ENCODE measurements around the gene CPM. TPM values are rescaled to one million over a fixed set of nuclear protein-coding genes. Genes with fewer than 3 reads are reported as not detected.

Gene CPM
- total and polyA plus RNA-seq, 2 of the 4 experiments (the other 2 are of a cell fraction), result 2.0 to 8.8 TPM

DNA sequence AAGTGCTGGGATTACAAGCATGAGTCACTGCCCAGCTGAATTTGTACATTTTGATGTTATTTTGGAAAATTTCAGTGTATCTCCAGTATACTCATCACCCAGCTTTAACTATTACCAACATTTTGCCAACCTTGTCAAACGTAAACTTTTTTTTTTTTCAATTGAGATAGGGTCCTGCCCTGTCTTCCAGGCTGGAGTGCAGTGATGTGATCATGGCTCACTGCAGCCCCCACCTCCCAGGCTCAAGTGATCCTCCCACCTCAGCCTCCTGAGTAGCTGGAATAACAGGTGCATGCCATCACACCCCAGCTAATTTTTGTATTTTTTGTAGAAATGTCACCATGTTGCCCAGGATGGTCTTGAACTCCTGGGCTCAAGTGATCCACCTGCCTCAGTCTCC, 95.8 kb downstream of the CPM start:
- no peak overlapping the region for H3K27ac ChIP-seq (ENCODE audit: insufficient read depth, low read length)
- H2AK5ac ChIP-seq (ENCODE audit: low read depth, low read length), result no peak overlapping the region
- no peak overlapping the region for H2AFZ ChIP-seq (replicated peaks; ENCODE audit: low read length, poor library complexity)
- no peak overlapping the region for H2AK9ac ChIP-seq (replicated peaks; ENCODE audit: low read depth, low read length, poor library complexity)
- no peak overlapping the region for H3K4ac ChIP-seq (ENCODE audit: low read depth, low read length)
- dilution Hi-C loops (cut with HindIII; ENCODE audit: low sequenced_read_pairs, unreplicated experiment) (no loop called here), intact Hi-C loops (cut with micrococcal nuclease) (no loop called here), in situ Hi-C loops (cut with MboI; ENCODE audit: low sequenced_read_pairs) (loop anchor here (25.0 kb wide), 1 partner anchor 750 kb away; the partner anchor contains the start of gene CCT2)
- H3K79me1 ChIP-seq (ENCODE audit: low read depth in 1 of 2, low read length in 2 of 2), result peaks cover 23 to 56% of the 10 kb centered on the region in 2 experiments
- no peak overlapping the region for H3K4me2 ChIP-seq (ENCODE audit: low read depth, low read length)
- H2BK20ac ChIP-seq (ENCODE audit: low read depth, low read length), result no peak overlapping the region
- H3K56ac ChIP-seq (ENCODE audit: extremely low read depth, insufficient read depth, low read length), result no peak overlapping the region
- ChIA-PET CTCF (interaction anchor here (0.6 to 0.7 kb wide), 2 partner anchors 220 to 315 kb away, joined by 3 to 4 read pairs; no protein-coding TSS in a partner anchor), POLR2A (ENCODE audit: unreplicated experiment) (no interaction called here)
- 67% methylated on average over 1 of the region's 1 CpG; no CpG with 5 or more reads in 1 of the 2 experiments for WGBS, 2 experiments (ENCODE audit: extremely low coverage in 2 of 2, insufficient read length in 1 of 2)
- H3K4me1 ChIP-seq (ENCODE audit: control insufficient read depth, insufficient read depth, low read length), result no peaks in the 10 kb centered on the region
- TF ChIP-seq RFX5 (IDR thresholded peaks at IDR 0.05; ENCODE audit: low read depth, low read length) (no peak), ELK1 (IDR thresholded peaks at IDR 0.05; ENCODE audit: borderline replicate concordance, low read depth, low read length) (no peak), POLR2A (IDR thresholded peaks at IDR 0.05; ENCODE audit: low read depth, low read length) (no peak), CHD1 (IDR thresholded peaks at IDR 0.05; ENCODE audit: low read depth, low read length) (no peak), NFE2L2 (IDR thresholded peaks at IDR 0.05; ENCODE audit: low read depth, low read length) (no peak), FOS (IDR thresholded peaks at IDR 0.05; ENCODE audit: low read depth, low read length) (no peak), USF2 (IDR thresholded peaks at IDR 0.05; ENCODE audit: low read depth, low read length) (no peak)
- DNase-seq (no peak), ATAC-seq (ENCODE audit: low read depth) (no peak)
- no peak overlapping the region for H3K18ac ChIP-seq (ENCODE audit: low read depth, low read length)
- no peak overlapping the region for H3K4me3 ChIP-seq (ENCODE audit: insufficient read depth, low read depth, low read length)
- no peak overlapping the region for H4K8ac ChIP-seq (ENCODE audit: low read depth in 2 of 2, low read length in 2 of 2)
- no peak overlapping the region for H4K5ac ChIP-seq (ENCODE audit: low read depth, low read length)
- peaks cover 41% of the 10 kb centered on the region for H4K20me1 ChIP-seq (ENCODE audit: insufficient read depth, low read length)
- no peak overlapping the region for H2BK15ac ChIP-seq (ENCODE audit: low read depth, low read length)
- no peak overlapping the region for H3K14ac ChIP-seq (replicated peaks; ENCODE audit: low read depth, low read length)
- no peak overlapping the region for H3K23ac ChIP-seq (ENCODE audit: low read depth, low read length)
- H2BK120ac ChIP-seq (ENCODE audit: low read depth, low read length), result no peak overlapping the region
- no peaks in the 10 kb centered on the region for H3K9me3 ChIP-seq (ENCODE audit: control insufficient read depth, insufficient read depth, low read length)
- BruUV-seq (replicated peaks), result no TSS peak
- peaks cover 55% of the 10 kb centered on the region for H3K36me3 ChIP-seq (ENCODE audit: control insufficient read depth, insufficient read depth, low read length)
- no peak overlapping the region for H3K9ac ChIP-seq (ENCODE audit: low read depth, low read length)
- H4K91ac ChIP-seq (ENCODE audit: insufficient read depth, low read depth, low read length), result no peak overlapping the region
- H3K27me3 ChIP-seq (ENCODE audit: control insufficient read depth, insufficient read depth, low read length), result no peaks in the 10 kb centered on the region
- H3K9me1 ChIP-seq (ENCODE audit: insufficient read depth, low read length), result no peaks in the 10 kb centered on the region
- no peak overlapping the region for H2BK5ac ChIP-seq (ENCODE audit: low read depth, low read length, poor library complexity, severe bottlenecking)
